Right atrium auricular region (tissue), 2 donors: ENCODE measurements around the gene ZNF521. TPM values are rescaled to one million over a fixed set of nuclear protein-coding genes. Genes with fewer than 3 reads are reported as not detected.

ENCODE experiments used
- DNase-seq: peaks from one replicate; pipeline ENCODE4 v3.0.0-alpha.2; 2019; ENCODE audit warnings: low spot score
- H3K27ac ChIP-seq, 2 donors: fragments of 200-600 bp; sonication (generic); 1 replicate in 1 of 2; 2 replicates in 1 of 2; pipeline ENCODE4 v1.5.1; 2016 to 2019
- H3K27me3 ChIP-seq, 2 donors: fragments of 200-600 bp; sonication (generic); one replicate each; pipeline versions ENCODE4 v1.5.1 to v1.6.0; 2017 to 2019
- H3K36me3 ChIP-seq: fragments of 200-600 bp; sonication (generic); one replicate; pipeline ENCODE4 v1.5.1; 2016
- H3K4me1 ChIP-seq, 2 donors: fragments of 200-600 bp; sonication (generic); one replicate each; pipeline versions ENCODE4 v1.5.1 to v1.6.0; 2017 to 2019
- H3K4me3 ChIP-seq, 2 donors: fragments of 200-600 bp; sonication (generic); 1 replicate in 1 of 2; 2 replicates in 1 of 2; pipeline ENCODE4 v1.5.1; 2017 to 2019; ENCODE audit warnings: mild to moderate bottlenecking in 1 of 2, moderate library complexity in 1 of 2
- H3K9me3 ChIP-seq, 2 donors: fragments of 200-600 bp; sonication (generic); one replicate each; pipeline ENCODE4 v1.5.1; 2019
- total RNA-seq, 2 donors: library from RNA; depleted of rRNA; stranded (reverse); fragments of >200 nt; gene quantifications; one replicate each; pipeline ENCODE4 v1.1.0, GENCODE V29; 2016
- TF ChIP-seq, protein P1 (sequence below), 2 donors: fragments of 200-600 bp; sonication (generic); IDR thresholded peaks; one replicate each; pipeline ENCODE4 v1.5.1; 2019; ENCODE audit warnings: antibody characterized with exemption in 2 of 2

Gene ZNF521
- total RNA-seq, 2 donors from 2014 or later, result 36.1 to 37.5 TPM

GRCh38 chr18:25133879-25134278, 218.1 kb downstream of the ZNF521 start:
- H3K4me1 ChIP-seq, result peaks cover 0 to 43% of the 10 kb centered on the region in 2 donors
- no peak for DNase-seq
- no peaks in the 10 kb centered on the region for H3K27me3 ChIP-seq
- no peak overlapping the region for H3K27ac ChIP-seq
- no peaks in the 10 kb centered on the region for H3K9me3 ChIP-seq
- no peak overlapping the region for H3K4me3 ChIP-seq
- TF ChIP-seq, protein P1, sequence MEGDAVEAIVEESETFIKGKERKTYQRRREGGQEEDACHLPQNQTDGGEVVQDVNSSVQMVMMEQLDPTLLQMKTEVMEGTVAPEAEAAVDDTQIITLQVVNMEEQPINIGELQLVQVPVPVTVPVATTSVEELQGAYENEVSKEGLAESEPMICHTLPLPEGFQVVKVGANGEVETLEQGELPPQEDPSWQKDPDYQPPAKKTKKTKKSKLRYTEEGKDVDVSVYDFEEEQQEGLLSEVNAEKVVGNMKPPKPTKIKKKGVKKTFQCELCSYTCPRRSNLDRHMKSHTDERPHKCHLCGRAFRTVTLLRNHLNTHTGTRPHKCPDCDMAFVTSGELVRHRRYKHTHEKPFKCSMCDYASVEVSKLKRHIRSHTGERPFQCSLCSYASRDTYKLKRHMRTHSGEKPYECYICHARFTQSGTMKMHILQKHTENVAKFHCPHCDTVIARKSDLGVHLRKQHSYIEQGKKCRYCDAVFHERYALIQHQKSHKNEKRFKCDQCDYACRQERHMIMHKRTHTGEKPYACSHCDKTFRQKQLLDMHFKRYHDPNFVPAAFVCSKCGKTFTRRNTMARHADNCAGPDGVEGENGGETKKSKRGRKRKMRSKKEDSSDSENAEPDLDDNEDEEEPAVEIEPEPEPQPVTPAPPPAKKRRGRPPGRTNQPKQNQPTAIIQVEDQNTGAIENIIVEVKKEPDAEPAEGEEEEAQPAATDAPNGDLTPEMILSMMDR (IDR thresholded peaks at IDR 0.05), result no peak
- no peaks in the 10 kb centered on the region for H3K36me3 ChIP-seq

DNA sequence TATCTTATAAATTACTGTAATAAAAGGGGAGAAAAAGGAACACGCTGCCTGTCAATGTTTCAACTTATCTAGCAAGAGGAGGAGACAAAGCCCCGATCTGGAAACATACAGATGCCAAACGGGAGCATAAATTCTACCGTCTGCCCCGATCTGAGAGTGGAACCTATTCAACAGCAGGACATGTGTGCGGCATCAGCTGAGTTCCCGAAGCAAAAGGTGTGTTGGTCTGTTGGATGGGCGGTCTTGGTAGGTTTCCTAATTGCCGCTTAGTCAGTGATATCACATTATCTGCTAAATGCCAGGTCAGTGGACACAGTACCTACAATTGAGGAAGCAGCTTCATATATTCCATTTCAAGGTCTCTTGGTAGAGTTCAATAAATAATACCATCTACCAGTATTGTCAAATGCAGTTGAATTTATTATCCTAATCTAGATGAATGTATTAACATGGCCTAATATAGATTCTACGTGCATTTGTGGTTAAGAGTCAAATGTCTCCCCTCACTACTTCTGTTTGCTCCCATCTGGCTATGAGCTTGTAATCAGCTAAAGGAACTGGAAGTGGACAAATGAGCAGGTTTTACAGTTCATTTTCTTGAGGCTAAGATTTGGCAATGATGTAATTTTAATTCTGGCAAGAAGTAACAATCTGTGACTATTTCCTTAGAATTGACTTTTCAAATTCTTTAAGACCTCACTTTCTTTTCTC, 219.0 kb downstream of the ZNF521 start:
- Histone ChIP-seq H3K9me3 (no peaks in the 10 kb centered on the region), H3K36me3 (no peaks in the 10 kb centered on the region), H3K27me3 (no peaks in the 10 kb centered on the region), H3K4me3 (no peak overlapping the region), H3K4me1 (peaks cover 0 to 42% of the 10 kb centered on the region in 2 donors), H3K27ac (no peak overlapping the region)
- no peak for DNase-seq
- TF ChIP-seq, protein P1 (IDR thresholded peaks at IDR 0.05), result no peak

GRCh38 chr18:25126751-25127150, 225.2 kb downstream of the ZNF521 start:
- Histone ChIP-seq H3K27ac (no peak overlapping the region), H3K27me3 (no peaks in the 10 kb centered on the region), H3K36me3 (no peaks in the 10 kb centered on the region), H3K4me3 (no peak overlapping the region), H3K9me3 (no peaks in the 10 kb centered on the region), H3K4me1 (no peaks in the 10 kb centered on the region)
- DNase-seq, result no peak
- TF ChIP-seq, protein P1 (IDR thresholded peaks at IDR 0.05), result no peak

DNA sequence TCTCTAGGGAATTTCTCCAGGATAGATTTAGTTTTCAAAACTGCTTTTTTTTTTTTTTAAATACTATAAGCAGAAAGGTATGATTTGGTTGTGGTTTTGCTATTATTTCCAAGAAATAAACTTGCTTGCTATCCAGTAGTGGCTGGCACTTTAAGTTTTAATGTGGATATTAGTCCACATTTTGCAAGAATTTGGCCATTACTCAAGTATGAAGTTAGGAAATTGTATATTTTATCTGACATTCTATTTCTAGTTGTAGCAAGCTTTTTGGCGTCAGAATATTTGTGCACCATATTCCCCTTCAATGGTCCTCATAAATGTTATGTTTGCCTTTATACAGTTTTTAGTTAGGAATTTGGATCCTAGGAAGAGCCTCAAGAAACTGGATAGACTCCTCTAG, 226.3 kb downstream of the ZNF521 start:
- no peak for DNase-seq
- TF ChIP-seq, protein P1 (IDR thresholded peaks at IDR 0.05), result no peak

DNA sequence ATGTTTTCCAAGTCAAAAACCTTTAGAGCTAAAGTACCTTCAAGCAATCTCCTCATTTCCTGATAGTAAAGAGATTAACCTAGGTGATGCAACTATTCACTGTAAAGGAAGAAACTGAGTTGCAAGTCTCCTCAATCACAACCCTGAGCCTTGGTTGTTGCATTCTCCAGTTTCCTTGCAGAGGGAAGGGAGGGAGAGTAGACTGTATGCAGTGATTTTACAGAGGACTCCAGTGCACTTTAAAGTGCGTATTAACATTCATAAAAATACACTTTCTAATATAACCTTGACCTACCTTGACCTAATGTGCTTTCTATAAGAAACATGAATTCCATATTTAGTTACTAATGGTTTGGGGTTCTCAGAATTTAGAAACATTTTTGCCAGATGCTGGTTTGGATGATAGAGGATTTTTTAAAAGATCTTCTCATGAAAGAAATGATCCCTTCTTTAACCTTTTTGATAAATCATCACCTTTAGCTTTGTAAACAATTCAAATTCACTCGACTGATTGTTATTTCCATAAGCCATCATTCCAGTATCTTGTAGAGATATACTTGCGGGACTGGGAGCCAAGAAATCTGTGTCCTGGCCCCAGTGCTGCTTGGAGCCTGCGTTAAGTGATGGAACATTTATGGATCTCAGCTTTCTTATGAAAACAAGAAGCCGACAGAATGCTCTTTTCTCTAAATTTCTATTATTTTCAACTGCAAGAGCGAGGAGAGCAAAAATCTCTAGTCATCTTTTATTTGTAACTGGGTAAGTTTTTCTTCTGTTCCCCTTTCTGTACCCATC, 228.3 kb downstream of the ZNF521 start:
- Histone ChIP-seq H3K9me3 (peaks cover 0 to 6% of the 10 kb centered on the region in 2 donors), H3K36me3 (no peaks in the 10 kb centered on the region), H3K27me3 (no peaks in the 10 kb centered on the region), H3K27ac (no peak overlapping the region), H3K4me3 (no peak overlapping the region), H3K4me1 (no peaks in the 10 kb centered on the region)
- no peak for DNase-seq
- TF ChIP-seq, protein P1 (IDR thresholded peaks at IDR 0.05), result no peak

More for the DNA sequence above, 226.3 kb downstream of the ZNF521 start:
- Histone ChIP-seq H3K27me3 (no peaks in the 10 kb centered on the region), H3K4me3 (no peak overlapping the region), H3K36me3 (no peaks in the 10 kb centered on the region), H3K4me1 (no peaks in the 10 kb centered on the region), H3K9me3 (no peaks in the 10 kb centered on the region), H3K27ac (no peak overlapping the region)
